PC-3 (cell line): ENCODE data around the gene MCF2L2. TPM values are rescaled to one million over a fixed set of nuclear protein-coding genes. Genes with fewer than 3 reads are reported as not detected.

Experiments
- ATAC-seq: fragments of 200-7000 bp; cut with Tn5 transposase; 2 replicates; pipeline ENCODE4 v1.9.1; 2020; ENCODE audit warnings: mild to moderate bottlenecking, moderate library complexity
- BruUV-seq: library from RNA; stranded (reverse); fragments of 400-500 nt; replicated peaks from 2 replicates; lab custom pipeline; 2021; lab: Mats Ljungman, UMichigan
- CTCF ChIA-PET: fragments of 300-600 bp; sonication (Branson Sonifier 250); formaldehyde crosslinking; loops from one replicate; lab custom pipeline; 2022; ENCODE audit warnings: antibody characterized with exemption; lab: Charles Lee
- POLR2A ChIA-PET: fragments of 300-600 bp; sonication (Branson Sonifier 250); formaldehyde crosslinking; loops from one replicate; lab custom pipeline; 2022; ENCODE audit warnings: antibody characterized with exemption; ENCODE audit not compliant: unreplicated experiment; lab: Charles Lee
- DNase-seq: peaks from one replicate; pipeline ENCODE4 v3.0.0-alpha.2; 2015
- H2AFZ ChIP-seq: fragments of 300-600 bp; sonication (generic); 2 replicates; pipeline ENCODE4 v1.6.0; 2016; ENCODE audit warnings: antibody characterized with exemption, low read length
- H3F3A ChIP-seq: fragments of 300-600 bp; sonication (generic); one replicate; pipeline ENCODE4 v1.6.0; 2017; ENCODE audit warnings: antibody characterized with exemption, low read length, control low read depth, mild to moderate bottlenecking; ENCODE audit not compliant: unreplicated experiment
- H3K27ac ChIP-seq: fragments of 300-600 bp; sonication (generic); 2 replicates; pipeline ENCODE4 v1.5.1; 2016; ENCODE audit warnings: mild to moderate bottlenecking, low read length
- H3K27me3 ChIP-seq: fragments of 300-600 bp; sonication (generic); 2 replicates; pipeline ENCODE4 v1.6.1; 2016; ENCODE audit warnings: low read length, mixed read lengths
- H3K36me3 ChIP-seq: fragments of 300-600 bp; sonication (generic); 2 replicates; pipeline ENCODE4 v1.6.1; 2016; ENCODE audit warnings: low read depth, mixed run types, low read length, mixed read lengths
- H3K4me1 ChIP-seq: fragments of 300-600 bp; sonication (generic); 2 replicates; pipeline ENCODE4 v1.5.1; 2016; ENCODE audit warnings: low read length; ENCODE audit not compliant: insufficient read depth
- H3K4me2 ChIP-seq: fragments of 300-600 bp; sonication (generic); 2 replicates; pipeline ENCODE4 v1.6.0; 2016; ENCODE audit warnings: low read length
- H3K4me3 ChIP-seq: fragments of 300-600 bp; sonication (generic); 2 replicates; pipeline ENCODE4 v1.5.1; 2016; ENCODE audit warnings: mild to moderate bottlenecking, low read length, mixed read lengths
- H3K79me2 ChIP-seq: fragments of 300-600 bp; sonication (generic); 2 replicates; pipeline ENCODE4 v1.6.1; 2017; ENCODE audit warnings: low read length, mixed read lengths
- H3K9ac ChIP-seq: fragments of 300-600 bp; sonication (generic); 2 replicates; pipeline ENCODE4 v1.6.0; 2016; ENCODE audit warnings: mild to moderate bottlenecking, low read length
- H3K9me2 ChIP-seq: fragments of 300-600 bp; sonication (generic); replicated peaks from 2 replicates; pipeline ENCODE4 v1.6.1; 2016; ENCODE audit warnings: mixed run types, low read length, mixed read lengths
- H3K9me3 ChIP-seq: fragments of 300-600 bp; sonication (generic); 2 replicates; pipeline ENCODE4 v1.6.1; 2016; ENCODE audit warnings: low read length, mixed read lengths
- H4K20me1 ChIP-seq: fragments of 300-600 bp; sonication (generic); 2 replicates; pipeline ENCODE4 v1.6.1; 2016; ENCODE audit warnings: low read length, mixed read lengths
- EZH2 ChIP-seq: fragments of 300-600 bp; sonication (generic); IDR thresholded peaks from one replicate; pipeline ENCODE4 v1.6.1; 2017; ENCODE audit warnings: antibody characterized with exemption, mild to moderate bottlenecking, low read length; ENCODE audit not compliant: unreplicated experiment
- EZH2phosphoT487 ChIP-seq: fragments of 300-600 bp; sonication (generic); IDR thresholded peaks from 2 replicates; pipeline ENCODE4 v1.6.1; 2018; ENCODE audit warnings: mild to moderate bottlenecking, antibody characterized with exemption, low read length, borderline replicate concordance
- intact Hi-C: fragments of 100-400 bp; cut with micrococcal nuclease; formaldehyde crosslinking; loops from 2 replicates; pipeline ENCODE4 v1.9.0; 2023
- total RNA-seq: library from RNA; depleted of rRNA; stranded (reverse); fragments of >200 nt; gene quantifications from 2 replicates; pipeline ENCODE4 v1.2.3, GENCODE V29; 2014
- TF ChIP-seq, protein P1 (sequence below): fragments of 300-600 bp; sonication (generic); conservative IDR thresholded peaks from 2 replicates; pipeline ENCODE4 v1.5.1; 2017; ENCODE audit warnings: antibody characterized with exemption, low read depth, mild to moderate bottlenecking, low read length

MCF2L2 gene
- total RNA-seq, 1 experiment from 2014 or later = 3.6 TPM

DNA sequence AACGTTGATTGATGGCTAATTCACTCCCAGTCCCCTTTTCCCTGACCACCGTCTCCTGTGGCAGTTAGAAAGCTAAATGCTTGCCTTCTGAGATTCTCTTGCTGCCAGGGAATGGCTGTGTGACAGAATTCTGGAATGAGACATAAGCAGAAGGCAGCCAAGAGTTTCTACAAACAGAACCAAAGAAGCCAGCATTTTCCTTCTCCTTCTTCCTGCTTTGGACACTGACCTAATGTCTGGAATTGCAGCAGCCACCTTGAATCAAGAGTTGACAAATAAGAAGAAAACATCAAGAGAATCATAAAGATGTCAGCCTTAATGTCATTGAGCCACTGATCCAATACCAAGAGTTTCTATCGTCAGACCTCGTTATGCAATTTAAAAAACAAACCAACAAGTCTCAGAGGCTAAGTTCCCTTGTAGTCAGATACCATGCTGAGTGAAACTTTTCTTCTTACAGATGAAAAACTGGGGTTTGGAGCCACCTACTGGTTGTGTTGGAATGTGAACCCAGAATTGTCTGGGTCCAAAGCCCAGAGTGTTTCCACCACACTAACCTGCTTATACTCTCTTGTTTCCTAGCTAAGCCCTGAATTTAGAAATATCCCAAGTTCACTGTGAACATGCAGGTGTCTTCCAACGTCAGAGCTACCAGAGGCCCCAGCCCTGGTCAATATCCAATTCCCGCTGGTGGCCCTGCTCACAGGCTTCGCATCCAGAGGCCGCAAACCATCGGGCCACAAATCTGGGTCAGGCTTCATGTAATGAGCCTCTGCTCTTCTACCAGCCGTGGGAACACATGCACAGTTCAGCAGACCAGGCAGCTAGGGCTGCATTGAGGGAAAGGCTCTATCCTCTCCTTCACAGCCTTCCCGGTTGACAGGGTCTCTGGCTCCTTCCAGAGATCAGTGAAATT lies 42.5 kb downstream of the MCF2L2 start:
- Histone ChIP-seq H3K4me2 (peak overlapping the region; percentile 20; the same call in 1 of the 2 replicates), H3K9ac (no peak overlapping the region), H3K4me1 (peaks cover 24% of the 10 kb centered on the region), H4K20me1 (no peaks in the 10 kb centered on the region), H3K9me2 (no peaks in the 10 kb centered on the region), H3K27me3 (no peaks in the 10 kb centered on the region), H3K4me3 (no peak overlapping the region), H3K36me3 (no peaks in the 10 kb centered on the region), H3F3A (no peaks in the 10 kb centered on the region), H3K9me3 (no peaks in the 10 kb centered on the region), H3K27ac (no peak overlapping the region), H3K79me2 (no peaks in the 10 kb centered on the region), H2AFZ (0 out of 2 replicates have a peak overlapping the region, but pooled peaks have one; percentile 27)
- ChIA-PET CTCF (interaction anchor here (0.6 to 2.8 kb wide), 4 partner anchors 201 to 459 kb away, joined by 3 to 27 read pairs (median 4); no protein-coding TSS in a partner anchor), POLR2A (interaction anchor here (0.6 kb wide), 1 partner anchor 269 kb away, joined by 3 read pairs; no protein-coding TSS in a partner anchor)
- intact Hi-C loops = loop anchor here (1.0 to 5.0 kb wide), 5 partner anchors 202 to 672 kb away; no protein-coding TSS in a partner anchor
- DNase-seq = peak; percentile 86
- BruUV-seq = no TSS peak
- ATAC-seq = peak; percentile 73
- TF ChIP-seq EZH2phosphoT487 = no peak
- TF ChIP-seq, protein P1, sequence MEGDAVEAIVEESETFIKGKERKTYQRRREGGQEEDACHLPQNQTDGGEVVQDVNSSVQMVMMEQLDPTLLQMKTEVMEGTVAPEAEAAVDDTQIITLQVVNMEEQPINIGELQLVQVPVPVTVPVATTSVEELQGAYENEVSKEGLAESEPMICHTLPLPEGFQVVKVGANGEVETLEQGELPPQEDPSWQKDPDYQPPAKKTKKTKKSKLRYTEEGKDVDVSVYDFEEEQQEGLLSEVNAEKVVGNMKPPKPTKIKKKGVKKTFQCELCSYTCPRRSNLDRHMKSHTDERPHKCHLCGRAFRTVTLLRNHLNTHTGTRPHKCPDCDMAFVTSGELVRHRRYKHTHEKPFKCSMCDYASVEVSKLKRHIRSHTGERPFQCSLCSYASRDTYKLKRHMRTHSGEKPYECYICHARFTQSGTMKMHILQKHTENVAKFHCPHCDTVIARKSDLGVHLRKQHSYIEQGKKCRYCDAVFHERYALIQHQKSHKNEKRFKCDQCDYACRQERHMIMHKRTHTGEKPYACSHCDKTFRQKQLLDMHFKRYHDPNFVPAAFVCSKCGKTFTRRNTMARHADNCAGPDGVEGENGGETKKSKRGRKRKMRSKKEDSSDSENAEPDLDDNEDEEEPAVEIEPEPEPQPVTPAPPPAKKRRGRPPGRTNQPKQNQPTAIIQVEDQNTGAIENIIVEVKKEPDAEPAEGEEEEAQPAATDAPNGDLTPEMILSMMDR = peak; percentile 91

DNA sequence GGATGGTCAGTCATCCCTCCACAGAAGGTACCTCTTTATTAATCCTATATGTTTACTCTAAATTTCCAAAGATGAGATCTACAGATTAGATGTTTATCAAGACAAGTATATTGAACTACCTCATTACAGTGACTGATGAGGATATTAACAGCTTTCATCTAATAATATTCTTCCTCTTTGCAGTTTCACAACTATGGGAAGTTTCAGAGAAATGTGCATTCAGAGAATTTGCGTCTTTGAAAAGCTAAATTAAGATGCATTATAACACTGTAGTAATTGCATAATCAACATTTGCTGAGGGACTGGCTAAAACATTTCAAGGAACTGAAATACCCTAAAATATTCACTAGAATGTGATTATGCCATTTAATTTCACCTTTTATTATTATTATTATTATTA lies 46.7 kb downstream of the MCF2L2 start:
- ChIA-PET POLR2A (interaction anchor here (0.6 kb wide), 1 partner anchor 189 kb away, joined by 4 read pairs; no protein-coding TSS in a partner anchor), CTCF (interaction anchor here (1.0 to 2.7 kb wide), 5 partner anchors 54 to 260 kb away, joined by 4 to 55 read pairs (median 7); no protein-coding TSS in a partner anchor)
- Histone ChIP-seq H3K4me2 (peak overlapping the region; percentile 6; the same call in 1 of the 2 replicates), H2AFZ (no peak overlapping the region), H3K79me2 (no peaks in the 10 kb centered on the region), H3K27ac (peak overlapping the region; percentile 56), H3K9ac (peak overlapping the region; percentile 12; the same call in 1 of the 2 replicates), H3K9me2 (no peaks in the 10 kb centered on the region), H3K9me3 (no peaks in the 10 kb centered on the region), H3K4me1 (peaks cover 54% of the 10 kb centered on the region), H3F3A (no peaks in the 10 kb centered on the region), H3K27me3 (no peaks in the 10 kb centered on the region), H3K4me3 (no peak overlapping the region), H3K36me3 (no peaks in the 10 kb centered on the region), H4K20me1 (no peaks in the 10 kb centered on the region)
- ATAC-seq (no peak), DNase-seq (no peak)
- intact Hi-C loops = loop anchor here (1.0 kb wide), 4 partner anchors 53 to 259 kb away; partner anchors contain the start of gene B3GNT5
- TSS peak; percentile 82 for BruUV-seq
- TF ChIP-seq EZH2 (no peak), EZH2phosphoT487 (no peak)
- TF ChIP-seq, protein P1 = no peak
